Breast epithelium (tissue), 3 donors: Measurements from ENCODE around the gene EDAR.

ENCODE experiments used
- POLR2A ChIP-seq: fragments of 450-650 bp; IDR thresholded peaks from one replicate; pipeline ENCODE4 v1.6.1; 2016; ENCODE audit warnings: antibody characterized with exemption, mild to moderate bottlenecking, moderate library complexity
- POLR2AphosphoS5 ChIP-seq, 3 donors: sonication (generic); formaldehyde crosslinking; IDR thresholded peaks; one replicate each; pipeline ENCODE4 v1.6.1; 2017; ENCODE audit warnings: antibody characterized with exemption in 3 of 3
- TF ChIP-seq, protein P1 (sequence below), 3 donors: fragments of 450-650 bp; IDR thresholded peaks; one replicate each; pipeline ENCODE4 v1.5.1; 2016 to 2017; ENCODE audit warnings: antibody characterized with exemption in 3 of 3, mild to moderate bottlenecking in 3 of 3, moderate library complexity in 3 of 3

DNA sequence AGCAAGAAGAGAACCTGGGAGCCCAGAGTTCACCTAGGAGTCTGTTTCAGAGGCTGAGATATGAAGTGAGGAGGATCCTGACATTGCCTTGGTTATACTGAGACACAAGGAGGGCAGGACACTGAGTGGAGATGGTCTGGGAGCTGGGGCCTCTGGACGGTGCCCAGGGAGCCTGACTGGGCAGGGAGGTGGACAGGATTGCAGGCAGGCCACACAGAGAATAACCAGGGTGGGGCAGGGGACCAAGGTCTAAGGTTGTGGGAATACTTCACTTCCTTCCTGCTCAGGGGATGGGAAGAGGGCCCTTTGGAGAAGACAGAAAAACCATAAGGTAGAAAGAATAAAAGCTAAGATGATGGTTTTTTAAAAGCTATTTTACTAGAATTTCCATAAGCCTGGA lies 18.7 kb downstream of the EDAR start:
- TF ChIP-seq, protein P1, sequence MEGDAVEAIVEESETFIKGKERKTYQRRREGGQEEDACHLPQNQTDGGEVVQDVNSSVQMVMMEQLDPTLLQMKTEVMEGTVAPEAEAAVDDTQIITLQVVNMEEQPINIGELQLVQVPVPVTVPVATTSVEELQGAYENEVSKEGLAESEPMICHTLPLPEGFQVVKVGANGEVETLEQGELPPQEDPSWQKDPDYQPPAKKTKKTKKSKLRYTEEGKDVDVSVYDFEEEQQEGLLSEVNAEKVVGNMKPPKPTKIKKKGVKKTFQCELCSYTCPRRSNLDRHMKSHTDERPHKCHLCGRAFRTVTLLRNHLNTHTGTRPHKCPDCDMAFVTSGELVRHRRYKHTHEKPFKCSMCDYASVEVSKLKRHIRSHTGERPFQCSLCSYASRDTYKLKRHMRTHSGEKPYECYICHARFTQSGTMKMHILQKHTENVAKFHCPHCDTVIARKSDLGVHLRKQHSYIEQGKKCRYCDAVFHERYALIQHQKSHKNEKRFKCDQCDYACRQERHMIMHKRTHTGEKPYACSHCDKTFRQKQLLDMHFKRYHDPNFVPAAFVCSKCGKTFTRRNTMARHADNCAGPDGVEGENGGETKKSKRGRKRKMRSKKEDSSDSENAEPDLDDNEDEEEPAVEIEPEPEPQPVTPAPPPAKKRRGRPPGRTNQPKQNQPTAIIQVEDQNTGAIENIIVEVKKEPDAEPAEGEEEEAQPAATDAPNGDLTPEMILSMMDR (IDR thresholded peaks at IDR 0.05) = no peak
- TF ChIP-seq POLR2AphosphoS5 (IDR thresholded peaks at IDR 0.05) = no peak
- no peak for TF ChIP-seq POLR2A
